Measurements from ENCODE around the gene CACNG4.

CACNG4 gene

GRCh38 chr17:66934040-66934439 lies 30.5 kb upstream of the CACNG4 start:
- POLR2A ChIA-PET: no interaction called here
- CTCF ChIA-PET: no interaction called here
- TF ChIP-seq ZNF384 (IDR thresholded peaks at IDR 0.05) (no peak), CTBP1 (IDR thresholded peaks at IDR 0.05; ENCODE audit: borderline replicate concordance) (no peak), TARDBP (IDR thresholded peaks at IDR 0.05) (no peak), SP1 (IDR thresholded peaks at IDR 0.05) (no peak), BHLHE40 (IDR thresholded peaks at IDR 0.05; ENCODE audit: borderline replicate concordance) (no peak), ELF4 (IDR thresholded peaks at IDR 0.05) (no peak), ARNT (IDR thresholded peaks at IDR 0.05) (no peak), FOXM1 (IDR thresholded peaks at IDR 0.05; ENCODE audit: borderline replicate concordance) (no peak), FOXK2 (IDR thresholded peaks at IDR 0.05) (no peak), HDGF (IDR thresholded peaks at IDR 0.05; ENCODE audit: borderline replicate concordance) (no peak), FOXA1 (IDR thresholded peaks at IDR 0.05) (no peak), L3MBTL2 (conservative IDR thresholded peaks at IDR 0.05) (no peak)
- no peak for DNase-seq (ENCODE audit: extremely low spot score)

- DNase-seq (ENCODE audit: extremely low spot score): no peak
- CTCF ChIA-PET: no interaction called here
- POLR2A ChIA-PET: no interaction called here
- TF ChIP-seq CTBP1 (IDR thresholded peaks at IDR 0.05; ENCODE audit: borderline replicate concordance) (no peak), PKNOX1 (IDR thresholded peaks at IDR 0.05) (no peak)
Measured at GRCh38 chr17:66935717-66936116, 28.8 kb upstream of the CACNG4 start.

GRCh38 chr17:66938656-66939055 lies 25.9 kb upstream of the CACNG4 start:
- POLR2A ChIA-PET: no interaction called here
- CTCF ChIA-PET: no interaction called here
- no peak for DNase-seq (ENCODE audit: extremely low spot score)
- TF ChIP-seq CTBP1 (IDR thresholded peaks at IDR 0.05; ENCODE audit: borderline replicate concordance) (no peak), FOXA1 (IDR thresholded peaks at IDR 0.05) (no peak), TARDBP (IDR thresholded peaks at IDR 0.05) (no peak), ARNT (IDR thresholded peaks at IDR 0.05) (no peak)

- DNase-seq (ENCODE audit: extremely low spot score): no peak
- CTCF ChIA-PET: no interaction called here
- POLR2A ChIA-PET: no interaction called here
- TF ChIP-seq FOXM1 (IDR thresholded peaks at IDR 0.05; ENCODE audit: borderline replicate concordance): no peak
- no peak for TF ChIP-seq LEF1 (IDR thresholded peaks at IDR 0.05; ENCODE audit: borderline replicate concordance)
- TF ChIP-seq BHLHE40 (IDR thresholded peaks at IDR 0.05; ENCODE audit: borderline replicate concordance): no peak
- no peak for TF ChIP-seq CTBP1 (IDR thresholded peaks at IDR 0.05; ENCODE audit: borderline replicate concordance)
- no peak for TF ChIP-seq ZNF384 (IDR thresholded peaks at IDR 0.05)
- no peak for TF ChIP-seq SUZ12 (IDR thresholded peaks at IDR 0.05)
- TF ChIP-seq NFRKB (IDR thresholded peaks at IDR 0.05): no peak
- TF ChIP-seq SP1 (IDR thresholded peaks at IDR 0.05): no peak
Measured at GRCh38 chr17:66939461-66940114, 24.9 kb upstream of the CACNG4 start.

- TF ChIP-seq HDGF (IDR thresholded peaks at IDR 0.05; ENCODE audit: borderline replicate concordance): no peak
- TF ChIP-seq FOXA1 (IDR thresholded peaks at IDR 0.05): no peak
Measured at GRCh38 chr17:66941249-66941648, 23.3 kb upstream of the CACNG4 start.

GRCh38 chr17:66941773-66942450 lies 22.6 kb upstream of the CACNG4 start:
- CTCF ChIA-PET: no interaction called here

More at GRCh38 chr17:66941249-66941648, 23.3 kb upstream of the CACNG4 start:
- DNase-seq (ENCODE audit: extremely low spot score): no peak
- POLR2A ChIA-PET: no interaction called here
- CTCF ChIA-PET: no interaction called here

GRCh38 chr17:66942451-66943264 lies 21.8 kb upstream of the CACNG4 start:
- TF ChIP-seq SUZ12 (IDR thresholded peaks at IDR 0.05): no peak
- TF ChIP-seq L3MBTL2 (conservative IDR thresholded peaks at IDR 0.05): no peak
- no peak for TF ChIP-seq ZNF384 (IDR thresholded peaks at IDR 0.05)
- ChIA-PET POLR2A (no interaction called here), CTCF (no interaction called here)
- no peak for DNase-seq (ENCODE audit: extremely low spot score)

More at GRCh38 chr17:66941773-66942450, 22.6 kb upstream of the CACNG4 start:
- DNase-seq (ENCODE audit: extremely low spot score): no peak
- TF ChIP-seq ELF4 (IDR thresholded peaks at IDR 0.05) (no peak), SP1 (IDR thresholded peaks at IDR 0.05) (no peak), ZNF384 (IDR thresholded peaks at IDR 0.05) (no peak), NFRKB (IDR thresholded peaks at IDR 0.05) (no peak), FOXM1 (IDR thresholded peaks at IDR 0.05; ENCODE audit: borderline replicate concordance) (no peak), TARDBP (IDR thresholded peaks at IDR 0.05) (no peak), FOXA1 (IDR thresholded peaks at IDR 0.05) (no peak), ARNT (IDR thresholded peaks at IDR 0.05) (no peak), L3MBTL2 (conservative IDR thresholded peaks at IDR 0.05) (no peak), CTBP1 (IDR thresholded peaks at IDR 0.05; ENCODE audit: borderline replicate concordance) (no peak), HDGF (IDR thresholded peaks at IDR 0.05; ENCODE audit: borderline replicate concordance) (no peak), FOXK2 (IDR thresholded peaks at IDR 0.05) (no peak)
- POLR2A ChIA-PET: no interaction called here

GRCh38 chr17:66943484-66943883 lies 21.0 kb upstream of the CACNG4 start:
- no peak for DNase-seq (ENCODE audit: extremely low spot score)
- POLR2A ChIA-PET: no interaction called here
- TF ChIP-seq SUZ12 (IDR thresholded peaks at IDR 0.05) (no peak), FOXK2 (IDR thresholded peaks at IDR 0.05) (no peak), BHLHE40 (IDR thresholded peaks at IDR 0.05; ENCODE audit: borderline replicate concordance) (no peak), ELF4 (IDR thresholded peaks at IDR 0.05) (no peak), ARNT (IDR thresholded peaks at IDR 0.05) (no peak), HDGF (IDR thresholded peaks at IDR 0.05; ENCODE audit: borderline replicate concordance) (no peak), L3MBTL2 (conservative IDR thresholded peaks at IDR 0.05) (no peak)
- CTCF ChIA-PET: interaction anchor here (0.5 kb wide), 1 partner anchor 1767 kb away, joined by 3 read pairs; no protein-coding TSS in a partner anchor
